DND-41 (cell line): Measurements from ENCODE around the gene TRIM47.

Experiments used
- ATAC-seq: fragments of 200-7000 bp; cut with Tn5 transposase; 3 replicates; pipeline ENCODE4 v1.9.1; 2021; ENCODE audit warnings: low read depth; ENCODE audit not compliant: insufficient read depth
- DNase-seq: peaks from one replicate; pipeline ENCODE4 v3.0.0-alpha.2; 2020
- H2AFZ ChIP-seq: 2 replicates; pipeline ENCODE4 v1.6.0; 2012; ENCODE audit warnings: low read depth, low read length
- H3K27ac ChIP-seq: 2 replicates; pipeline ENCODE4 v1.5.1; 2012; ENCODE audit warnings: low read length, inconsistent platforms
- H3K27me3 ChIP-seq: fragments of 200-600 bp; sonication (generic); 2 replicates; pipeline ENCODE4 v1.6.0; 2012; ENCODE audit warnings: low read length, mild to moderate bottlenecking, inconsistent platforms; ENCODE audit not compliant: insufficient read depth, poor library complexity
- H3K36me3 ChIP-seq: 2 replicates; pipeline ENCODE4 v1.5.1; 2012; ENCODE audit warnings: low read length, inconsistent platforms; ENCODE audit not compliant: insufficient read depth
- H3K4me1 ChIP-seq: 2 replicates; pipeline ENCODE4 v1.5.1; 2012; ENCODE audit warnings: mild to moderate bottlenecking, low read length; ENCODE audit not compliant: insufficient read depth
- H3K4me2 ChIP-seq: 2 replicates; pipeline ENCODE4 v1.6.0; 2012; ENCODE audit warnings: mild to moderate bottlenecking, moderate library complexity, low read length, inconsistent platforms; ENCODE audit not compliant: insufficient read depth
- H3K4me3 ChIP-seq, 2 experiments: fragments of 200-600 bp in 1 of 2; shearing (Covaris generic) in 1 of 2; 2 replicates each; pipeline ENCODE4 v1.5.1; 2012 to 2016; ENCODE audit warnings: inconsistent platforms in 2 of 2, low read length in 2 of 2, mild to moderate bottlenecking in 2 of 2, low read depth in 1 of 2, moderate library complexity in 1 of 2
- H3K79me2 ChIP-seq: 2 replicates; pipeline ENCODE4 v1.6.0; 2012; ENCODE audit warnings: low read length, inconsistent platforms; ENCODE audit not compliant: insufficient read depth
- H3K9ac ChIP-seq: 2 replicates; pipeline ENCODE4 v1.6.0; 2012; ENCODE audit warnings: low read depth, mild to moderate bottlenecking, inconsistent platforms, low read length, moderate library complexity
- H3K9me3 ChIP-seq: 2 replicates; pipeline ENCODE4 v1.5.1; 2012; ENCODE audit warnings: low read length, moderate library complexity, mild to moderate bottlenecking, inconsistent platforms; ENCODE audit not compliant: insufficient read depth, severe bottlenecking
- H4K20me1 ChIP-seq: 2 replicates; pipeline ENCODE4 v1.6.0; 2012; ENCODE audit warnings: low read length; ENCODE audit not compliant: insufficient read depth
- CTCF ChIP-seq: IDR thresholded peaks from 2 replicates; pipeline ENCODE4 v1.5.1; 2012; ENCODE audit warnings: borderline replicate concordance, low read length, moderate library complexity, mild to moderate bottlenecking; ENCODE audit not compliant: poor library complexity, severe bottlenecking; ENCODE audit errors: extremely low read depth
- EZH2 ChIP-seq: IDR thresholded peaks from 3 replicates; pipeline ENCODE4 v1.6.1; 2012; ENCODE audit warnings: borderline replicate concordance, low read depth, mild to moderate bottlenecking, moderate library complexity, low read length, inconsistent platforms; ENCODE audit not compliant: severe bottlenecking

TRIM47 gene

GRCh38 chr17:75849279-75849646 lies 29.1 kb downstream of the TRIM47 start:
- Histone ChIP-seq H4K20me1 (peaks cover 4% of the 10 kb centered on the region), H3K4me1 (peaks cover 12% of the 10 kb centered on the region), H3K9me3 (no peaks in the 10 kb centered on the region), H3K27ac (no peak overlapping the region), H3K4me3 (no peak overlapping the region), H3K4me2 (no peak overlapping the region), H3K9ac (no peak overlapping the region), H3K79me2 (peaks cover 17% of the 10 kb centered on the region), H3K27me3 (no peaks in the 10 kb centered on the region), H3K36me3 (peaks cover 51% of the 10 kb centered on the region), H2AFZ (no peak overlapping the region)
- no peak for TF ChIP-seq EZH2
- no peak for TF ChIP-seq CTCF
- no peak for DNase-seq
- ATAC-seq = no peak

GRCh38 chr17:75848523-75849278 lies 29.7 kb downstream of the TRIM47 start:
- Histone ChIP-seq H3K9ac (no peak overlapping the region), H3K4me3 (no peak overlapping the region), H2AFZ (no peak overlapping the region), H4K20me1 (no peaks in the 10 kb centered on the region; the same call in 1 of the 2 replicates), H3K4me2 (no peak overlapping the region), H3K4me1 (peaks cover 12% of the 10 kb centered on the region), H3K27me3 (no peaks in the 10 kb centered on the region), H3K27ac (no peak overlapping the region), H3K9me3 (no peaks in the 10 kb centered on the region), H3K79me2 (peaks cover 13% of the 10 kb centered on the region), H3K36me3 (peaks cover 51% of the 10 kb centered on the region)
- ATAC-seq (no peak), DNase-seq (peak; percentile 66)
- TF ChIP-seq EZH2 (no peak), CTCF (peak; percentile 74)

GRCh38 chr17:75847614-75848522 lies 30.5 kb downstream of the TRIM47 start:
- Histone ChIP-seq H3K4me3 (no peak overlapping the region), H3K27me3 (no peaks in the 10 kb centered on the region), H3K36me3 (peaks cover 51% of the 10 kb centered on the region), H3K4me1 (peaks cover 21% of the 10 kb centered on the region), H2AFZ (no peak overlapping the region), H4K20me1 (no peaks in the 10 kb centered on the region; the same call in 1 of the 2 replicates), H3K27ac (no peak overlapping the region), H3K9me3 (no peaks in the 10 kb centered on the region), H3K9ac (no peak overlapping the region), H3K79me2 (peaks cover 14% of the 10 kb centered on the region), H3K4me2 (no peak overlapping the region)
- ATAC-seq (no peak), DNase-seq (no peak)
- TF ChIP-seq CTCF = no peak
- no peak for TF ChIP-seq EZH2
